ENCODE measurements around the gene DNAJC22. TPM values are rescaled to one million over a fixed set of nuclear protein-coding genes. Genes with fewer than 3 reads are reported as not detected.

DNAJC22 gene
- total and polyA plus RNA-seq, 9 of the 15 experiments (the other 6 are each of a cell fraction or from before 2014, with no cell fraction given) = 0.10 to 1.2 (median 0.47) TPM

- BruUV-seq (replicated peaks) = no TSS peak
- DNase-seq (ENCODE audit: extremely low read depth in 1 of 4, low spot score in 3 of 4) (no peak), ATAC-seq (no peak), FAIRE-seq (no peak)
- Histone ChIP-seq H3K4me1 (replicated peaks in 1 of 2; ENCODE audit: control insufficient read depth in 2 of 2, insufficient read depth in 2 of 2, low read length in 2 of 2) (peaks cover 5 to 18% of the 10 kb centered on the region in 2 experiments; a peak in 3 of 5 replicates), H3K27me3 (ENCODE audit: control insufficient read depth in 2 of 2, insufficient read depth in 2 of 2, low read length in 2 of 2) (no peaks in the 10 kb centered on the region), H3K27ac (ENCODE audit: extremely low read depth, low read depth, low read length) (no peak overlapping the region; the same call in 2 of the 3 replicates), H3K79me2 (ENCODE audit: control insufficient read depth, insufficient read depth, low read length) (peaks cover 22% of the 10 kb centered on the region), H2AFZ (ENCODE audit: low read depth, low read length) (no peak overlapping the region), H3K9ac (ENCODE audit: insufficient read depth in 1 of 2, low read depth in 2 of 2, low read length in 2 of 2) (peak overlapping the region in 1 of 2 experiments; percentile 74; a peak in 2 of 4 replicates), H3K4me3 (no peak overlapping the region), H3K36me3 (ENCODE audit: control insufficient read depth, insufficient read depth, low read length) (peaks cover 58% of the 10 kb centered on the region; the same call in 2 of the 3 replicates), H4K20me1 (replicated peaks; ENCODE audit: control insufficient read depth, insufficient read depth, low read length) (no peaks in the 10 kb centered on the region), H3K9me1 (ENCODE audit: control insufficient read depth, insufficient read depth, low read length) (no peaks in the 10 kb centered on the region), H3K4me2 (ENCODE audit: insufficient read depth, low read length) (no peak overlapping the region), H3K9me3 (replicated peaks; ENCODE audit: control insufficient read depth, insufficient read depth, low read depth, low read length) (no peaks in the 10 kb centered on the region)
- WGBS (ENCODE audit: insufficient coverage, low coverage, missing lambda C conversion rate) = 84% methylated on average over 3 of the region's 6 CpGs
- POLR2A ChIA-PET = interaction anchor here (0.9 to 1.7 kb wide), 4 partner anchors 9 to 40 kb away, joined by 3 to 5 read pairs (median 4); no protein-coding TSS in a partner anchor
- intact Hi-C loops (cut with micrococcal nuclease) = no loop called here
- TF ChIP-seq RBFOX2 (IDR thresholded peaks at IDR 0.05; ENCODE audit: low read depth, low read length) (peak; percentile 43; the same call in 1 of the 2 replicates), RFX5 (IDR thresholded peaks at IDR 0.05; ENCODE audit: low read depth, low read length) (no peak), POLR2G (IDR thresholded peaks at IDR 0.05; ENCODE audit: low read depth, low read length) (peak; percentile 51), ZNF511 (CRISPR knock-in tag; IDR thresholded peaks at IDR 0.05) (no peak)
- in situ Hi-C loops (cut with MboI) = no loop called here
- CTCF ChIA-PET (ENCODE audit: low intra/inter-chr PET ratio) = no interaction called here
Observed at GRCh38 chr12:49325606-49326005, 21.1 kb upstream of the DNAJC22 start.

GRCh38 chr12:49327368-49327767 is 19.3 kb upstream of the DNAJC22 start:
- Histone ChIP-seq H2AFZ (ENCODE audit: low read depth, low read length) (no peak overlapping the region), H3K27ac (ENCODE audit: extremely low read depth, low read depth, low read length) (no peak overlapping the region), H3K4me3 (no peak overlapping the region), H3K36me3 (ENCODE audit: control insufficient read depth, insufficient read depth, low read length) (peaks cover 72% of the 10 kb centered on the region; the same call in 2 of the 3 replicates), H3K9me1 (ENCODE audit: control insufficient read depth, insufficient read depth, low read length) (peaks cover 3% of the 10 kb centered on the region), H3K27me3 (ENCODE audit: control insufficient read depth in 2 of 2, insufficient read depth in 2 of 2, low read length in 2 of 2) (no peaks in the 10 kb centered on the region), H3K4me1 (replicated peaks in 1 of 2; ENCODE audit: control insufficient read depth in 2 of 2, insufficient read depth in 2 of 2, low read length in 2 of 2) (peaks cover 5 to 19% of the 10 kb centered on the region in 2 experiments; a peak in 3 of 5 replicates), H4K20me1 (replicated peaks; ENCODE audit: control insufficient read depth, insufficient read depth, low read length) (no peaks in the 10 kb centered on the region), H3K4me2 (ENCODE audit: insufficient read depth, low read length) (no peak overlapping the region), H3K79me2 (ENCODE audit: control insufficient read depth, insufficient read depth, low read length) (peaks cover 17% of the 10 kb centered on the region), H3K9me3 (replicated peaks; ENCODE audit: control insufficient read depth, insufficient read depth, low read depth, low read length) (no peaks in the 10 kb centered on the region), H3K9ac (ENCODE audit: insufficient read depth in 1 of 2, low read depth in 2 of 2, low read length in 2 of 2) (no peak overlapping the region)
- ChIA-PET POLR2A (interaction anchor here (0.7 kb wide), 1 partner anchor 615 kb away, joined by 3 read pairs; no protein-coding TSS in a partner anchor), CTCF (ENCODE audit: low intra/inter-chr PET ratio) (no interaction called here)
- intact Hi-C loops (cut with micrococcal nuclease) (no loop called here), in situ Hi-C loops (cut with MboI) (no loop called here)
- BruUV-seq (replicated peaks) = no TSS peak
- TF ChIP-seq RBM25 (IDR thresholded peaks at IDR 0.05; ENCODE audit: low read depth, low read length, severe bottlenecking) = peak; percentile 46
- TF ChIP-seq ZNF407 (IDR thresholded peaks at IDR 0.05; ENCODE audit: low read depth) = no peak
- no peak for TF ChIP-seq NRF1 (conservative IDR thresholded peaks at IDR 0.05 in 1 of 2, IDR thresholded peaks at IDR 0.05 in 1 of 2)
- ATAC-seq = no peak
- DNase-seq (ENCODE audit: extremely low read depth in 1 of 4, low spot score in 3 of 4) = no peak
- no peak for FAIRE-seq
